Measurements from ENCODE around the gene BST1.

GRCh38 chr4:15755321-15756155 lies 52.7 kb downstream of the BST1 start:
- TF ChIP-seq CTCF (IDR thresholded peaks at IDR 0.05), result no peak
- no peak for TF ChIP-seq POLR2A (IDR thresholded peaks at IDR 0.05)

All from testis (tissue), 2 donors.